SU-DHL-6 (cell line): ENCODE results near the gene GSE1.

Experiments
- EZH2phosphoT487 ChIP-seq: fragments of 200-600 bp; sonication (generic), shearing (Covaris generic); conservative IDR thresholded peaks from 2 replicates; pipeline ENCODE4 v1.6.1; 2018; ENCODE audit warnings: mild to moderate bottlenecking, antibody characterized with exemption, low read length, moderate library complexity, mixed read lengths
- TF ChIP-seq, protein P1 (sequence below): fragments of 200-600 bp; sonication (generic); IDR thresholded peaks from one replicate; pipeline ENCODE4 v1.5.1; 2017; ENCODE audit warnings: antibody characterized with exemption, mild to moderate bottlenecking, low read length, moderate library complexity; ENCODE audit not compliant: insufficient read depth, poor library complexity, severe bottlenecking

DNA sequence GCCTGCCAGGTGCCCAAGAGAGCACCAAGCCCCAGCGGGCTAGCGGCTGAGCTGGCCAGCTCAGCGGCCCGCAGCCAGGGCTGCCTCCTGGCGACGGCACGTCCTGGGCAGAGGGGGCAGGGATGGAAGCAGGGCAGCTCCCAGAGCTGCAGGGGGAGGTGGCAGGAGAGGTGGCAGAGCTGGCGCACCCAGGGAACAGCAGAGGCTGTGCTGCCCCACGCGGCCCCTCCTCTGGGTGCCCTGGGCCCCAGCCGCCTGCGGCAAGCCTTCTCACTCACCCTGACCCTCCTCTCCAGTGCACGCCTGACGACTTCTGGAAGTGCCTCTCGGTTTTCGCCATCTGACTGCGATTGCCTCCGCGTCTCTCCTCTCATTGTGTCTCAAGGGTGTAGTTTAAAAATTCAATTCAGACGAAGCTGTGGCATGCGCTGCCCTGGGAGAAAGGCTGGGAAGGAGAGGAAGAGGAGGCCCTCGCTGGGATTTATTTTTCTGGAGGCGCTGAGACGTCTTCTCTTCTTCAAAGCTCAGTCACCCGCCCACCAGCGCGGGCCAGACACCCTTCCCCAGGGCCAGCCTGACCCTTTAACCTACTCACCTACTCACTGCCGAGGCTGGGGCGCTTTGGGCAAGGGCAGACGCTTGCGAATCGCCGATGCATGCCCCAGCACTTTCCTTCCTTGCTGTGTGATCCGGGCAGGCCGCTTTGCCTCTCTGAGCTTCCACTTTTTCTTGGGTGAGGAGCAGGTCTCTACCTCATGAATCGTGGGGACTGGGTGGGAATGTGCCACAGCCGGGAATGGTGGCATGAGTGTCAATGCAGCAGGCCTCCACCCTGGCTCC lies 24.9 kb downstream of the GSE1 start:
- TF ChIP-seq, protein P1, sequence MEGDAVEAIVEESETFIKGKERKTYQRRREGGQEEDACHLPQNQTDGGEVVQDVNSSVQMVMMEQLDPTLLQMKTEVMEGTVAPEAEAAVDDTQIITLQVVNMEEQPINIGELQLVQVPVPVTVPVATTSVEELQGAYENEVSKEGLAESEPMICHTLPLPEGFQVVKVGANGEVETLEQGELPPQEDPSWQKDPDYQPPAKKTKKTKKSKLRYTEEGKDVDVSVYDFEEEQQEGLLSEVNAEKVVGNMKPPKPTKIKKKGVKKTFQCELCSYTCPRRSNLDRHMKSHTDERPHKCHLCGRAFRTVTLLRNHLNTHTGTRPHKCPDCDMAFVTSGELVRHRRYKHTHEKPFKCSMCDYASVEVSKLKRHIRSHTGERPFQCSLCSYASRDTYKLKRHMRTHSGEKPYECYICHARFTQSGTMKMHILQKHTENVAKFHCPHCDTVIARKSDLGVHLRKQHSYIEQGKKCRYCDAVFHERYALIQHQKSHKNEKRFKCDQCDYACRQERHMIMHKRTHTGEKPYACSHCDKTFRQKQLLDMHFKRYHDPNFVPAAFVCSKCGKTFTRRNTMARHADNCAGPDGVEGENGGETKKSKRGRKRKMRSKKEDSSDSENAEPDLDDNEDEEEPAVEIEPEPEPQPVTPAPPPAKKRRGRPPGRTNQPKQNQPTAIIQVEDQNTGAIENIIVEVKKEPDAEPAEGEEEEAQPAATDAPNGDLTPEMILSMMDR, result no peak
- no peak for TF ChIP-seq EZH2phosphoT487
